ENCODE measurements around the gene LSS.

- TF ChIP-seq TEAD4 (IDR thresholded peaks at IDR 0.05; ENCODE audit: low read depth, low read length) (no peak), POLR2A (IDR thresholded peaks at IDR 0.05; ENCODE audit: control extremely low read depth in 1 of 2, low read depth in 2 of 2, low read length in 2 of 2) (no peak)
Observed at GRCh38 chr21:46160907-46161632, 67.5 kb downstream of the LSS start.

Measured in H1 (cell line).